ENCODE data around the gene KCP. TPM values are rescaled to one million over a fixed set of nuclear protein-coding genes. Genes with fewer than 3 reads are reported as not detected.

KCP gene
- total RNA-seq, 2 experiments from 2014 or later: 0.11 TPM; not detected in 1

DNA sequence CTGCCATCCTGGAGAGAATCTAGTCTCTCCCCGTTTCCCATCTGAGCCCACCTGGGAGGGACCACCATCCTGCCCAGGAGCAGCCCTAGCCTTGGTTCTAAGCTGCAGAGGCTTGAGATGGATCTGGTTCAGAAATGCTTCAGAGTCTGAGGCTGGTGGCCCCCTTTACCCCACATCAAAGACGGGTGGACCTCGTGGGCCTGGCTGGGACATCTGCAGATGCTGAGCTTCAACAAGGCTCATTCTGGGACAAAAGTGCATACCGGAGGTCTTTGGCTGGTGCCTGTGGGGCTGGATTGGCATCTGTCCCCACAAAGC is 22.3 kb upstream of the KCP start:
- peaks cover 19% of the 10 kb centered on the region for H3K4me1 Mint-ChIP-seq (ENCODE audit: low read depth)
- Histone ChIP-seq H3K9me3 (ENCODE audit: control insufficient read depth in 1 of 2, insufficient read depth in 1 of 2, low read length in 2 of 2) (peaks cover 0 to 4% of the 10 kb centered on the region in 2 experiments), H3K4me3 (ENCODE audit: low read length) (peak overlapping the region; percentile 3), H3K27me3 (ENCODE audit: control insufficient read depth in 1 of 2, insufficient read depth in 2 of 2, low read length in 2 of 2) (no peaks in the 10 kb centered on the region), H3K27ac (ENCODE audit: low read depth in 1 of 2, low read length in 2 of 2) (no peak overlapping the region), H3K4me1 (ENCODE audit: insufficient read depth, low read length) (peaks cover 31% of the 10 kb centered on the region), H3K36me3 (ENCODE audit: insufficient read depth, low read length) (no peaks in the 10 kb centered on the region)
- no peaks in the 10 kb centered on the region for H3K9me3 Mint-ChIP-seq
- POLR2A ChIA-PET: interaction anchor here (0.7 to 1.0 kb wide), 3 partner anchors 24 to 122 kb away, joined by 3 to 6 read pairs (median 4); no protein-coding TSS in a partner anchor
- no peak overlapping the region for H3K4me3 Mint-ChIP-seq
- H3K27me3 Mint-ChIP-seq: peaks cover 9% of the 10 kb centered on the region
- intact Hi-C loops (cut with DNase I, micrococcal nuclease): no loop called here
- DNase-seq: no peak
- H3K36me3 Mint-ChIP-seq (ENCODE audit: low read depth): no peaks in the 10 kb centered on the region
- H3K27ac Mint-ChIP-seq: no peak overlapping the region
- TF ChIP-seq, protein P1, sequence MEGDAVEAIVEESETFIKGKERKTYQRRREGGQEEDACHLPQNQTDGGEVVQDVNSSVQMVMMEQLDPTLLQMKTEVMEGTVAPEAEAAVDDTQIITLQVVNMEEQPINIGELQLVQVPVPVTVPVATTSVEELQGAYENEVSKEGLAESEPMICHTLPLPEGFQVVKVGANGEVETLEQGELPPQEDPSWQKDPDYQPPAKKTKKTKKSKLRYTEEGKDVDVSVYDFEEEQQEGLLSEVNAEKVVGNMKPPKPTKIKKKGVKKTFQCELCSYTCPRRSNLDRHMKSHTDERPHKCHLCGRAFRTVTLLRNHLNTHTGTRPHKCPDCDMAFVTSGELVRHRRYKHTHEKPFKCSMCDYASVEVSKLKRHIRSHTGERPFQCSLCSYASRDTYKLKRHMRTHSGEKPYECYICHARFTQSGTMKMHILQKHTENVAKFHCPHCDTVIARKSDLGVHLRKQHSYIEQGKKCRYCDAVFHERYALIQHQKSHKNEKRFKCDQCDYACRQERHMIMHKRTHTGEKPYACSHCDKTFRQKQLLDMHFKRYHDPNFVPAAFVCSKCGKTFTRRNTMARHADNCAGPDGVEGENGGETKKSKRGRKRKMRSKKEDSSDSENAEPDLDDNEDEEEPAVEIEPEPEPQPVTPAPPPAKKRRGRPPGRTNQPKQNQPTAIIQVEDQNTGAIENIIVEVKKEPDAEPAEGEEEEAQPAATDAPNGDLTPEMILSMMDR (IDR thresholded peaks at IDR 0.05): no peak
- peak; percentile 12 for ATAC-seq (ENCODE audit: poor library complexity)
- CTCF ChIA-PET: no interaction called here

DNA sequence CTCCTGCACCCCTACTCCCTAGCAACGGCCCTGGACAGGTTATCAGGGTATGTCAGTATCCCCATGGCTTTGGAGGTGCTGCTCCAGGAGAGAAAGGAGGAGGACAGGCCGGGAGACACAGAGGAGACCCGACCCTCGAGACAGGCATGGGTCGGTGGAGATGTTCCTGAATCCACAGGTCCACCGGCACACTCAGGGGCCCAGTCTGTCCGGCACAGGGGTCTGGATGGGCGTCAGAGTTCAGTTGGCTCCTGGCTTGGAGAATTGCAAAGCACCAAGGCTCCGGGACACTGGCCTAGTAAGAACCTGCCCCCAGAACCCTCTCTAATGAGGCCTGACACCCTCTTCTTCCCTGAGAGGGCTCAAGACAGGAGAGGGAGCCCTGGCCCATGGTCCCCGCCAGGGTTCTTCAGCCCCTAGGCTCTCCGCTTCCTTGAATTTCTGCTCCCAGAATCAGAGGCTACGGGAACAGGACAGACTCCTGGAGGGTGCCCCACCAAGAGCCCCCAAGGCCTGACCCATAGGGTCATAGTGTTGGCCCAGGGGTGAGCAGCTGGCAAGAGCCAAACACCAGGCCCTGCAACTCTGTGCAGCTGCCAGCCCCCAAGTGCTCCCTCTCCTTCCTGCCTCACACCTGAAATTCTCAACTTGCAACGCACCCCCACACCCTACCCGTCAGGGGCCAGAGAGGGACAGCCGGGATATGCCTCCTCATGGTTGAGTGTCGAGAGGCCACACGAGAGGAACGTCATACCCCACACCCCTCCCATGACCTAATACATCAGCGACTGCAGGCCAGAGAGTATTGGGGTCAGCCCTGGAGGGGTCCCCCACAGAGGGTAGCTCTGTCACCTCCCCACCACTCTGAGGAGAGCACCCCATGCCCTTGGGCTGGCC is 21.7 kb upstream of the KCP start:
- POLR2A ChIA-PET: no interaction called here

DNA sequence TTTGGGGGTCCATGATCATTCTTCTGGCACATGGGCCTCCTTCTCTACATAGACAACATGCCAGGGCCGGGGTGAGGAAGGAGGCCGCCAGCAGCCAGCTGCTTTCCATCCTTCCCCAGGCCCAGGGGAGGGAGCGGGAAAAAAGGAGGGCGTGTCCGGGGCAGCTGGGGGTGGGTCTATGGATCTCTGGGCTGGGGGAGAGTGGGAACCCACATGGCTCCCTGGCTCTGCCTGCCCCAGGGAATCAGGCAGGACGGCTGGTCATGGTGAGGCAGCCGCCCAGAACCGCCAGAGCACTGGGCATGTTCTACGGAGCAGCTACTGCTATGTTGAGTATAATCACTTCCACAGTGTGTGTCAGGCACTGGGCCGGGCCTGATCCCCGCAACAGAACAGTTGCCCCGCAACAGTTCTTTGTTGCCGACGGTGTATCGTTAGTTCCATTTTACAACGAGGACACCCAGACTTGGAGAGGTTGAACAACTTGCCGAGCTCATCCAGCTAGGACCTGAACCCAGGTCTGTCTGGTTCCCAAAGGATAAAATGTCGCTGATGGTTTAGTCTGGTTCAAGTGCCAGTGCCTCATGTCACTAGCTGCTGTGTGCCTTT is 20.8 kb upstream of the KCP start:
- H3K36me3 Mint-ChIP-seq (ENCODE audit: low read depth): no peaks in the 10 kb centered on the region
- Histone ChIP-seq H3K9me3 (ENCODE audit: control insufficient read depth in 1 of 2, insufficient read depth in 1 of 2, low read length in 2 of 2) (peaks cover 0 to 4% of the 10 kb centered on the region in 2 experiments), H3K4me1 (ENCODE audit: insufficient read depth, low read length) (peaks cover 22% of the 10 kb centered on the region), H3K36me3 (ENCODE audit: insufficient read depth, low read length) (no peaks in the 10 kb centered on the region), H3K27me3 (ENCODE audit: control insufficient read depth in 1 of 2, insufficient read depth in 2 of 2, low read length in 2 of 2) (peaks cover 0 to 3% of the 10 kb centered on the region in 2 experiments), H3K27ac (ENCODE audit: low read depth in 1 of 2, low read length in 2 of 2) (no peak overlapping the region), H3K4me3 (ENCODE audit: low read length) (no peak overlapping the region)
- no peak overlapping the region for H3K27ac Mint-ChIP-seq
- ATAC-seq (ENCODE audit: poor library complexity): no peak
- TF ChIP-seq, protein P1 (IDR thresholded peaks at IDR 0.05): no peak
- ChIA-PET POLR2A (no interaction called here), CTCF (no interaction called here)
- no peaks in the 10 kb centered on the region for H3K27me3 Mint-ChIP-seq
- H3K4me3 Mint-ChIP-seq: no peak overlapping the region
- no peaks in the 10 kb centered on the region for H3K9me3 Mint-ChIP-seq
- intact Hi-C loops (cut with DNase I, micrococcal nuclease): no loop called here
- peaks cover 10% of the 10 kb centered on the region for H3K4me1 Mint-ChIP-seq (ENCODE audit: low read depth)
- no peak for DNase-seq

More for the DNA sequence above, 21.7 kb upstream of the KCP start:
- Histone ChIP-seq H3K4me1 (ENCODE audit: insufficient read depth, low read length) (peaks cover 27% of the 10 kb centered on the region), H3K36me3 (ENCODE audit: insufficient read depth, low read length) (no peaks in the 10 kb centered on the region), H3K27ac (ENCODE audit: low read depth in 1 of 2, low read length in 2 of 2) (no peak overlapping the region), H3K27me3 (ENCODE audit: control insufficient read depth in 1 of 2, insufficient read depth in 2 of 2, low read length in 2 of 2) (peaks cover 0 to 3% of the 10 kb centered on the region in 2 experiments), H3K4me3 (ENCODE audit: low read length) (no peak overlapping the region), H3K9me3 (ENCODE audit: control insufficient read depth in 1 of 2, insufficient read depth in 1 of 2, low read length in 2 of 2) (peaks cover 0 to 4% of the 10 kb centered on the region in 2 experiments)
- H3K4me1 Mint-ChIP-seq (ENCODE audit: low read depth): peaks cover 16% of the 10 kb centered on the region
- no peaks in the 10 kb centered on the region for H3K36me3 Mint-ChIP-seq (ENCODE audit: low read depth)
- no peak overlapping the region for H3K27ac Mint-ChIP-seq
- CTCF ChIA-PET: no interaction called here
- H3K9me3 Mint-ChIP-seq: no peaks in the 10 kb centered on the region
- TF ChIP-seq, protein P1 (IDR thresholded peaks at IDR 0.05): no peak
- H3K27me3 Mint-ChIP-seq: peaks cover 6% of the 10 kb centered on the region
- H3K4me3 Mint-ChIP-seq: no peak overlapping the region
- DNase-seq (no peak), ATAC-seq (ENCODE audit: poor library complexity) (no peak)
- intact Hi-C loops (cut with DNase I, micrococcal nuclease): no loop called here

Measured in CD4-positive, alpha-beta T cell (primary cell).